Measurements from ENCODE around the gene TMEM154.
"Not testable (repeated sequence)": the region's sequence is repeated elsewhere in the genome, so short reads cannot be mapped to it uniquely, and the experiment has no call there.

The TMEM154 gene

DNA sequence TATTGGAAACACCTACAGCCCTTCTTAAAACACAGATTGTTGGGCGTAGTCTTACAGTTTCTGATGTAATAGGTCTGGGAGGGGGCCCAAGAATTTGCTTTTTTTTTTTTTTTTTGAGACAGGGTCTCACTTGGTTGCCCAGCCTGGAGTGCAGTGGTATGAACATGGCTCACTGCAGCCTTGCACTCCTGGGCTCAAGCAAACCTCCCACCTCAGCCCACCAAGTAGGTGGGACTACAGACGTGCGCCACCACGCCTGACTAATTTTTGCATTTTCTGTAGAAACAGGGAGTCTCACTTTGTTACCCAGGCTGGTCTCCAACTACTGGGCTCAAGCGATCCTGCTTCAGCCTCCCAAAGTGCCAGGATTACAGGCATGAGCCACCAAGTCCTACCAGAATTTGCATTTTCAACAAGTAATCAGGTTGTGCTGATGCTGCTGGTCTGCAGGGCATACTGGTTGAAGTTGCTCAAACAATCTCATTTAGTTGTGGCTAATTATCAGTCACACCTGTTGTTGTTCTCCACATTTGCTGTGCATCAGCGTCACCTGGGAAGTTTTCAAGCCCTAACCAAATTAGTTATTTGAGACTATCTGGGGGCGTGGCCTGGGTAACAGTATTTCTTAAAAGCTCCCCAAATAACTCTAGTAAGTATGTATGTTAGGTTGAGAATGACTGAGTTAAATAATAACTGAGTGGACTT is 14.0 kb downstream of the TMEM154 start:
- DNase-seq (ENCODE audit: low spot score), result no peak

DNA sequence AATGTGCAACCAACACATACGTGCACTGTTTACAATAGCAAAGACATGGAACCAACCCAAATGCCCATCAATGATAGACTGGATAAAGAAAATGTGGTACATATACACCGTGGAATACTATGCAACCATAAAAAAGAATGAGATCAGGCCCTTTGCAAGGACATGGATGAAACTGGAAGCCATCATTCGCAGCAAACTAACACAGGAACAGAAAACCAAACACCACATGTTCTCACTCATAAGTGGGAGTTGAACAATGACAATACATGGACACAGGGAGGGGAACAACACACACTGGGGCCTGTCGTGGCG is 15.8 kb downstream of the TMEM154 start:
- not testable (repeated sequence) for DNase-seq (ENCODE audit: low spot score)

DNA sequence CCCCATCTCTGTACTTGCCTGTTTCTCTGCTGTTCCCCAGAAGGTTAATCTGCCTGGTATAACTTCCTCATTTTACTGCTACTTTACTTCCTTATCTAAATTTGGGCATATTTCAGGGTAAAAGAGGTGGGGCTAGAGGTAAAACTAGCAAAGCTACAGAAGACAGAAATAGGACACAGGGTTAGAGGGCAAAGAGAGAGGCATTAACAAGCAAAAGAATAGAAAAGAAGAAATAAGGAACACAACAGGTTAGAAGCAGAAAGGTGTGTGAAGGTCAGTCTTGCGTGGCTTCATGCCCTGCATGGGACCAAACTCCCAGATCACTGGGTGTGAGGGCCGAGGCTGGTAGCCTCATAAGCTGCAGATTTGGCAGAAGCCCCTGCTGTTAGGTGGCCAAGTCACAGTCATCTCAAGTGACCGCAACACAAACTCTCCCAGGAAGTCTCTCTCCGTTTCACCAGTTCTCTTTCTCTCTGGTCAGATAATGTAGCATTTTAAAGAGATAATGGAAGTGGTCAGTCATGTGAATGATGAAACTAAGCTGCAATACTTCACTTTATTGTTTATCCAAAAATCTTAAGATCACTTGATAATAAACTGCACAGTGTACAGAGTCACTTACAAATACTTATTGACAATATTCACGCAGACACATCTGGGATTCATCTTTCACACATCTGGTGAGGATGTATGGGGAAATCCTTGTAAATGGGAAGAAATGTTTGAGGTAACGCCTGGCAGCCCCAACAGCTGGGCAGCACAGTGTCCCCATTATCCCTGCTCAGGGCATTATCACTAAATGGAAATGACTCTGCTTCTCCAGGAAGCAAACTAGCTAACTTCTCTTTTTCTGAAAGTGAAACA is 16.4 kb downstream of the TMEM154 start:
- no peak for DNase-seq (ENCODE audit: low spot score)

DNA sequence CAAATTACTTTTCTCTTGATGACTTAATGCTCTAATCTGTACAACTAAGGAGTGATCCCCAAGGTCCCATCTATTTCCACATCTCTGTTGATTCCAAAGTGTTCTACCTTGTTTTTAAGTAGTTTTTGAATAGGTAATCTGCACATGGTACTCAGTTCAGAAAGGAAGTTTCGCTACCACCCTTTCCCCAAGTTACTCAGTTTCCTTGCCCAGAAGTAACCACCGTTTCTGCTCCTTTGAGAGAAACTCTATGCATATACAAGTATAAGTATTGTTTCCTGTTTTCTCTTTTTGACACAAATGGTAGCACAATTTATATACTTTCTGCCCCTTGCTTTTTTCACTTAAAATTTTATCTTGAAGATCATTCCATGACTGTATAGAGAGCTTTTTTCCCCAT is 18.1 kb downstream of the TMEM154 start:
- no peak for DNase-seq (ENCODE audit: low spot score)

DNA sequence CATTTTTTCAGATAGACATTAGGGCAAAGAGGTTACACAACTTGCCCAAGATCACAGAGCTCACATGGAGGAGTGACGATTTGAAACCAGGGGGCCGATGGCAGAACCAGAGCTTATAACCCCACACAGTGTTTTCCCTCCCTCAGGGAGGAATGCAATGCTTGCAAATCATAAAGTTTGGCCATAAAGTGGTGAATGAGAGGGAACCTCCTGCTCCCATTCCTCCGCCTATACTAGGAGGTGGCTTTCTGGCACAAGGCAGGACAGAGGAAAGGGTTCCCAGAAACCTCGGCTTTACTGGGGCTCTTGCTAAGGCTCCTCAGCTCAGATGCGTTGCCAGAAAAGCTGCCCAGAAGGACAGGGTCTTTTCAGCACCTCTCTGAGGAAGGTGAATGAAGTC is 19.3 kb downstream of the TMEM154 start:
- DNase-seq (ENCODE audit: low spot score), result no peak

DNA sequence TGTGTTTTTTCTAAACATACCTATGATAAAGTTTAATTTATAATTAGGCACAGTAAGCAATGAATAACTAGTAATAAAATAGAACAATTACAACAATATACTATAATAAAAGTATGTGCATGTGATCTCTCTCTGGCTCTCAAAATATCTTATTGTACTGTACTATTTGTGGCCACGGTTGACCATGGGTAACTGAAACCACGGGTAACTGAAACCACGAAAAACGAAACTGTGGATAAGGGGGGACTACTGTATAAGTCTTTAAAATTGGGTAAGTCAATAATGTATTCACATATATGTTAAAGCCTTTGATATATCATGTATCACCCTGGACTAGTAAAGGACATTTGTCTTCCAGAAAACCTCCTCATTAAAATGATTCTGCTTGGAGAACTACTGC is 20.0 kb downstream of the TMEM154 start:
- DNase-seq (ENCODE audit: low spot score), result no peak

DNA sequence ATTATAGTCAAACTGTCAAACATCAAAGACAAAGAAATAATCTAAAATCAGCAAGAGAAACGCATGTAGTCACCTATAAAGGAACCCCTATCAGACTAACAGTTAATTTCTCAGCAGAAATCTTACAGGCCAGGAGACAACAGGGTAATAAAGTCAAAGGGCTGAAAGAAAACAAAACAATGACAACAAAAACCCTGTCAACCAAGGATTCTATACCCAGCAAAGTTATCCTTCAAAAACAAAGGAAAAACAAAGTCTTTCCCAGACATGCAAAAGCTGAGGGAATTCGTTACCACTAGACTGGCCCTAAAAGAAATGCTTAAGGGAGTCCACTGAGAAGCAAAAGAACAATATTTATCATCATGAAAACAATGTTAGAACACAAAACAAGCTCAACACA is 22.1 kb downstream of the TMEM154 start:
- DNase-seq (ENCODE audit: low spot score), result no peak

DNA sequence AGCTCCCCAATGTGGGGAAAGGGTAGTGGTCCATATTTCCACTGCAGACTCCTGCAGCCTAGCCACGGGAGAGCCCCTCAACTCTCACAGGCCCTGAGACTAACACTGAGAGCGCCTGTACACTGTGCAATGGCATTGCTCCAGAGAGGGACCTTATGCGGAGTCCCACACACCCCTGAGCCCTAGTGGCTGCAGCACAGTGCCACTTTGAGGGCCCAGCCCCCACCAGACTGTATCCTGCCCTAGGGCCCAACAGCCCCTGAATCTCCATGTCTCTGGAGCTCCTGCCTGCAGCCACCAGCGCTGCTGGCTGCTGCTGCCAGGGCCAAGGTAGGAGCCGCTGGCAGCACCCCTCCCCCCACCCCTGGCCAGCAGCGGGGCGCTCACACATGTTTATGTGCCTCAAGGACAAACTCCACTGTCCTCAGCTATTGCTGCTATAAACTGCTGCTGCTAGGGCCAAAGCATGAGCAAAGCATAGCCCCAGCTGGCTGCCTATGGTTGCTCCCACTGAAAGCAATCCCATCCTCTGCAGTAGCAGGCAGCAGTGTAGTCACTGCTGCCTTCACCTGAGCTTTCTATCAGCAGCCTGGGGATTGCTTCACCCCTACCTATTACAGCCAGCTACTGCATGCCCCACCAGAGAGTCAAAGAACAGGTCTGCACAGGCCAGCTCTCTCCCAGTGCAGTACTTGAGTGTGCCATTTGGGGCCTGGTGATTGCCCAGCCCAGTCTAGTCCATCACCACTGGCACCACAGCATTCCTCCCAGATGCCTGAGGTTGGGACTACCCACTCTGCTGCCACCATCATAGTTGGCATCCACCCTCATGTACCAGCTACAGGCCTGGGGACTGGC is 24.3 kb downstream of the TMEM154 start:
- DNase-seq (ENCODE audit: low spot score), result no peak

DNA sequence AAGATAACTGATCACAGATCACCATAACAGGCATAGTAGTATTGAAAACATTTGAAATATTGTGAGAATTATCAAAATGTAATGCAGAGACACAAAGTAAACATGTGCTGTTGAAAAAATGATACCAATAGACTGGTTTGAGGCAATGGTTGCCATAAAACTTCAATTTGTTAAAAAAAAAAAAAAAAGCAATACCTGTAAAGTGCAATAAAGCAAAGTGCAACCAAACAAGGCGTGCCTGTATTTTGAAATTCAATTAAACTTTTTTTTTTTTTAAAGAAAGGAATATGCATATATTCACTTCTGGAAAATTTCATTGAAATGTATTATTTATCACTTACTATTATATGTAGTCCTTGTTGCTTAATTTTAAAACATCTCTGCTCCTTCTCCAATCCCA is 27.7 kb downstream of the TMEM154 start:
- DNase-seq (ENCODE audit: low spot score), result no peak

DNA sequence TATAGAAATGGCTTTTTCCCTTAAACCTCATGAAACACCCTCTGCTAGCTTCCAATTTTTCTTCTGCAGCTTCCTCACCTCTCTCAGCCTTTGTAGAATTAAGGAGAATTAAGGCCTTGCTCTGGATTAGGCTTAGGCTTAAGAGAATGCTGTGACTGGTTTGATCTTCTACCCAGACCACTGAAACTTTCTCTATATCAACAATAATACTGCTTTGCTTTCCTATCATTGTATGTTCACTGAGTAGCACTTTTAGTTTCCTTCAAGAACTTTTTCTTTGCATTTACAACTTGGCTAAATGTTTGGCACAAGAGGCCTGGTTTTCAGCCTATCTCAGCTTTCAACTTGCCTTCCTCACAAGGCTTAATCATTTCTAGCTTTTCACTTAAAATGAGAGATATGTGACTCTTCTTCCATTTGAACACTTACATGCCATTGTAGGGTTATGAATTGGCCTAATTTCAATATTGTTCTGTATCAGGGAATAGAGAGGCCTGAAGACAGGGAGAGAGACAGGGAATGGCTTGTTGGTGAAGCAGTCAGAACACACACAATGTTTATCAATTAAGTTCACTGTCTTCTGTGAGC is 28.2 kb downstream of the TMEM154 start:
- DNase-seq (ENCODE audit: low spot score), result no peak

DNA sequence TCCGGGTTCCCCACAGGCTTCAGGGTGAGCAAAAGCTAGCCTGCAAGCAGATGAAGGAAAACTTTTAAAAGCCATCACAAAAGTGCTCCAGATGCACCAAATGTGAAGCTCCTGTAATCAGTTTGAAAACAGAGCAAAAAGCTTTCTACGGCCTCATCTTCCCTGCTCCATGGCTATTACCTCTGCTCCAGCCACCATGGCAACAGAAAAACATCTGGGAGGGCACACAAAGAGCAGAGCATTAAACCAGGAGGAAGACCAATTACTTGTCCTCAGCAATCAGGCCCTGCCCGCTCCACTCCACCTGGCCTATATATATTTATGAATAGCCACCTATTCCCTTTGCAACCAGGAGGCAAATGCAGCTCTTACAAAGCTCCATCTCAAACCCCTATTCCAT is 33.6 kb downstream of the TMEM154 start:
- no peak for DNase-seq (ENCODE audit: low spot score)

DNA sequence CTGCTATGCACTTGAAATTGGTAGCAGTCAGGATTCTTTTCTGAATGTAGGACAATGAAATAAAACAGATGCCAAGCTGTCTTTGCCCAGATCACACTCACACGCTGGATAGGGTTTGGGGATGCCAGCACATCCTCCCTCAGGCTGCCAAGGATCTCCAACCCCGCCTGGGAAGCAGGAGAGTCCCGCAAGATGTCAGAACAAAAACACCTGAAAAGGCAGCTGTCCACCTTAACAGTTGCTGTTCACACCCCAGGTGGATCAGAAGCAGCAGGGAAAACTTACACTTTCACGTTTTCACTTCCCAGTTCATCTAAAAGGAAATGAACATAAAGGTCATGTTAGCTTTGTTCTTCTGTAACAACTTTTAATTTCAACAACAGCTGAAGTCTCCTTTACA is 35.7 kb downstream of the TMEM154 start:
- no peak for DNase-seq (ENCODE audit: low spot score)

DNA sequence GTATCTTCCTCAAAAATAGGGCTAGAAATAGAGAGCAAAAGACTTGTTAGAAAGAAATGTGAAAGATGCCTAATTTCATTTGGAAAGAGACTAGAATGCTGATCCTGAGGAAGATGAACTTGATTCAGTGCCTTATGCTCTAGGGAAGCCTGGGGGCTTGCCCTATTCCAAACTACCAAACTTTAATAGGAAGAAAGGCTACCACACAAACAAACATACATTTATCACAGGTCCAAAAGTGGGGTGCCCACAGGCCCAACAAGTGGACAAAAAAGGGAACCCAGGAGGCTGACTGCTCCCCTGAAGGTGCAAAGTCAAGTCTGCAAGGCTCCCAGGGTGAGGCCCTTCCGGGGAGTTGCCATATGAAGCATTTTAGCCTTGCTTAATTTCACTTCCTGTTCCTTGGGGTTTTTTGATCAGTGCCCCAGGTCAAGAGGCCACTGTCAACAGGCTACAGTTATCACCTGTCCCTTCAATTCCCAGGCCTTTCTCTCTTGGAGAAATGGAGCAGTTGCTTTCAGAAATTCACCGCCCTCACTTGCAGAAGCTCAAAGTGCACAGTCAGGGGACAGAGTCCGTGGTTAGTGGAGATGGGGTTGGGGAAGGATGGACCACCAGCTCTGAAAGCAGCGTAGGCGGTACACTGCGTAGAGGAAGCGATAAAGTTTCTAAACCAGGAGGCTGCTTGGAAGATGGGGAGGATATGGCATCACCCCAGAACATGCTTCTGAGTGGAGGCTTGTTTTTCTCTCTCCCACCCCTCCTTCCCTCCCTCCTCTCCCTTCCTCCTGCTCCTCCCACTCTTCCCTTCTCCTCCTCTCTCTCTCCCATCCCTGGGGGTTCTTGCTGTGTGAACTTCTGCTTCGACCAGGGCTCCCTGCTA is 36.4 kb downstream of the TMEM154 start:
- no peak for DNase-seq (ENCODE audit: low spot score)

DNA sequence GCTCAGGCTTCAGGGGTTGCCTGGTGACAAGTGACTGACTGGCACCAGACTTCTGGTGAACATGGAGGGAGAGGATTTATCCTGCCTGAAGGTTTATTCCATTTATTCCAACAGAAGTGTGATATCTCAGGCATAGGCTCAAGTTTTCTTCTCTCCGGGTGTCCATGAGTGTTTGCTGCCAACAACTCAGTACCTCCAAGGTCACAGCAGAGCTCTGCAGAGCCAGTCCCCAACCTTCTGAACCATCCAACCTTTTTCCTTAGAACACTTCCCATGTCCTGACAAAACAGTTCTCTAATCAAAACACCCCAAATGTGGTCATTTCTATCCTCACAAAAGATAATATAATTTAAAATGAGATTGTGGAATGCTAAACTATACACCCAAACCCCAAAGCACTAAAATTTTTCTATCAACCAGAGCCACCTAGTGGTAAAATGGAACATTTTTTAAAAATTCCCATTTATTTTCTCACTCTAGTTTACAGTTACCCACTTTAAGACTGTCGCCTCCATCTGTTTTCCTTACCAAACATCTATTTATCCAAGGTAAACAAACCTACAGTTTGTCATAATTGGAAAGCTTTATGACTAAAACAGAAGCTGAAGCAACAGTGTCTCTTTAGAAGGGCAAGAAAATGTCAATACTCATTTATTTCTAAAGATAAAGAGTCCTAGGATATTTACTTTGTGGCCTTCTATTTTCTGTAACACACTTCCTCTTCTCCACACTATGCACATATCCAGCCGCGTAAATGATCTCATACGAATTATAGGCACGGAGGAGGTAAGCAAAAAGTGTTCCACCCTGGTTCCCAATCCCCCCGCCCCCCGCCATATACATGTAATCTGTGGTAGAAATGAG is 39.5 kb downstream of the TMEM154 start:
- DNase-seq (ENCODE audit: low spot score), result no peak

DNA sequence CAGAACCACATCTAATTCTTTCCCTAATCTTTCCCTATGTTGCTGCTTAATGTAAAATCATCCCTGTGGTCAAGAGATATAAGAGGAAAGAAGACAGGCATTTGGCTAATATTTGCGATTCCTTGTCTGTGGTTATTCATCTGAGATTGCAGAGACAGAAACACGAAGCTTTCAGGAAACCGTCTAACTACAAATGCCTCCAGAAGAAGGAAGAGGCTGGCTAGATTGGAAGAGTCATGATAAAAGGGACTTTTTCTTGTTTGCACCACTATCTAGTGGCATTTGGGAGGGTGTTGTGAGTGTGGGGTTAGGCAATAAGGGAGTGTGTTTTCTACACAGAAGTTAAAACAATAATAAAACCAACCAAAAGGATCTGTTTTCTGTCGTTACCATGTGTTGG is 43.9 kb downstream of the TMEM154 start:
- DNase-seq (ENCODE audit: low spot score), result no peak

DNA sequence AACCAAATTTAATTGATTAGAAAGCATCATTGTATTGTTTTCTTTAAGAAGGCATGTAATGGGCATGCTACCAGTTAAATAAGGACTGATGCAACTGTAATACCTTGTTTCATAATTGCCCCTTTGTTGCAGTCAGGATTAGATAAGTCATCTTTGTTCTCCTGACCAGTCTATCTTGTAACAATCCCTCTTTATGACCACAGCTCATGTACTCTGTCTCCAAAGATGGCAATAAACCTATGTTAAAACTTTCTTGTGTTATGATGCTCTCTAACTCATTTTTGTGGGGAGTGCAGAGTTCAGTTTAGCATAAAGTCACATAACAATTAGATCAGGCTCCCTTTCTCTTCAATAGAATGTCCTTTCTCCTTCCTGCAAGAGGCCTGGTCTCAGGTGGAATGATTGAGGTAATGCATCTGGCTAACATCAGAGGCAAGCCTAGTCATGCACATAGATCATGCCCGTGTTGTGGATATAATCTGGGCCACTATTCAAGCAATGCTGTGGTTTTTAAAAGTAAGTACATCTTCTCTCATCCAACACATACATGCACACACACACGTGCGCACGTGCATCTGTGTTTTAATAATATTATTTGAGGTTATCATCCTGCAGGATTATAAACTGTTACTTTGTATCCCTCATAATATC is 45.6 kb downstream of the TMEM154 start:
- DNase-seq (ENCODE audit: low spot score), result no peak

DNA sequence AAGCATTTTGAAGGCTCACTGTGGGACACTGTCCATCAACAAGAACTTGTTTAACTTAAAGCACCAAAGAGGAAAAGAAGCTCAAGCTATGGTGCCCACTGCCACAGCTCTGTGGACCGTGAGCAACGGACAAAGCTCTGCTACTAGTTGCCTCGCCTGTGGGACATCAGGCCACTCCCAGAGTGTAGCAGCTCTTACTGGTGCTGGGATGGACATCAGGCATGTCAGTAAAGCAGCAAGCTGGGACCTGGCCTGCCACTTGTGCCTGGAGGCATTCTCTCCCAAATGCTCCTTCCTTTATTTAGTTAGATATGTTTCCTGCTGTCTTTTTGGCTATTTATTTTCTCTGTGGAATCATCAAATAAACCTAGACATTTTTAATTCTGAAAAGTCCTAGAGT is 46.7 kb downstream of the TMEM154 start:
- no peak for DNase-seq (ENCODE audit: low spot score)

DNA sequence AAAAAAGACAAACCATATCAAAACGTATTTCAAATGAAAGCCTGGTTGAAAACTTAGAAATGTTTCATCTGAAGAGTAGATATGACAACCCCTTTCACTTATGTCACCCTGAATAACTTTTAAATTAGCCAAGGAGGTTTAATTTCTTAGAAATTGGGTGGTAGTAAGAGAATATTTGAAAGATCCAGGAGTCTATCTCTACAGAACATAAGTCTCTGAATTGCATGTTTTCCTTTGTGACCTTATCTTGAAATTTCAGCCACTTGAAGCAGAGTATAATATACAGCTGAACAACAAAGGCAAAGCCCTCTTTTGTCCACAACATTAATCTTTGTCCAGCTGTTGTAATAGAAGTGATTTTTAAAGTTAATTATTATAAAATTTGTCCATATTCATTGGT is 49.5 kb downstream of the TMEM154 start:
- DNase-seq (ENCODE audit: low spot score), result no peak

DNA sequence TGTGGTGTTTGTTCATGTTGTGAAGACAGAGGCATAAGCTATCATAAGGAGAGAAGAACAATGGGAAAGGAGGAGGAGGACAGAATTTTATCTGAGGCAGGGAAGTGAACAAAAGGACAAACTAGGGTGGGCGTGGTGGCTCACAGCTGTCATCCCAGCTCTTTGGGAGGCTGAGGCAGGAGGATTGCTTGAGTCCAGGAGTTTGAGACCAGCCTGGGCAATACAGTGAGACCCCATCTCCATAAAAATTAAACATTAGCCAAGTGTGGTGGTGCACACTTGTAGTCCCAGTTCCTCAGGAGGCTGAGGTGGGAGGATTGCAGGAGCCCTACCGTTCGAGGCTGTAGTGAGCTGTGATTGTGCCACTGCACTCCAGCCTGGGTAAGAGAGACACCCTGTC is 49.9 kb downstream of the TMEM154 start:
- no peak for DNase-seq (ENCODE audit: low spot score)

DNA sequence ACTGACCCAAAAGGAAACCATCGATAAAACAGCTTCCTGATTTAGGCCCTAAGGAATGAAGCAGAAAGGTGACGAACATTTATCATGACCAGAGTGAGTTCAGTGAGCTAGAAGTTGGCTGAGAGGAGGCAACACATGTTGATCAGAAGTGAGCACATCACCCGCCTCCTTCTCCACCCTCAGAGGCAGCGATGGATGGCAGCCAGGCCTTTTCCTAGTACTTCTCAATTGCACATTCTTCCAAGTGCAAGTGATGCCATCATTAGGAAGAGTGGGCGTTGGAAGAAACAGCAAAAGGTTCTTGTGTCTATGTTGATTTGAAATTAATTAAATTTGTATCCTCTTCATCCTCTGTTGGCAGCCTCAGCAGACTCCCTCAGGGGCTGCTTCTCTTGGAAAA is 51.7 kb downstream of the TMEM154 start:
- no peak for DNase-seq (ENCODE audit: low spot score)
